Mucosa of descending colon (tissue), 3 donors: ENCODE results near the gene VSTM2B. TPM values are rescaled to one million over a fixed set of nuclear protein-coding genes. Genes with fewer than 3 reads are reported as not detected.

ENCODE experiments used
- ATAC-seq: fragments of 200-7000 bp; cut with Tn5 transposase; one replicate; pipeline ENCODE4 v1.9.1; 2020; ENCODE audit warnings: mild to moderate bottlenecking, moderate library complexity
- DNase-seq, 3 donors: peaks; one replicate each; pipeline ENCODE4 v3.0.0-alpha.2; 2020
- H3K36me3 ChIP-seq: fragments of 200-600 bp; one replicate; pipeline ENCODE4 v1.8.0; 2021; ENCODE audit warnings: low read depth, mild to moderate bottlenecking
- H3K4me1 ChIP-seq: fragments of 200-600 bp; one replicate; pipeline ENCODE4 v1.8.0; 2021; ENCODE audit warnings: low read depth, mild to moderate bottlenecking
- H3K4me3 ChIP-seq: fragments of 200-600 bp; one replicate; pipeline ENCODE4 v1.8.0; 2021; ENCODE audit warnings: mild to moderate bottlenecking
- H3K9me3 ChIP-seq: fragments of 200-600 bp; one replicate; pipeline ENCODE4 v1.8.0; 2021; ENCODE audit warnings: mild to moderate bottlenecking
- intact Hi-C, 2 donors: fragments of 100-400 bp; cut with DNase I in 1 of 2; cut with micrococcal nuclease in 1 of 2; formaldehyde crosslinking; loops; one replicate each; pipeline versions ENCODE4 v1.11.0 to v1.11.1; 2022; cut with DNase I, micrococcal nuclease
- total RNA-seq, 3 donors: library from RNA; stranded (reverse); fragmentation: NEBNext Ultra II Directional in 2 of 3; extraction: Animal tissue kit (Norgen Biotek cat#: 25700) in 2 of 3; gene quantifications; one replicate each; pipeline versions ENCODE4 v1.2.1 to v1.2.4, GENCODE V29; 2021 to 2023
- TF ChIP-seq, protein P1 (sequence below): fragments of 200-600 bp; IDR thresholded peaks from one replicate; pipeline ENCODE4 v1.8.0; 2022; ENCODE audit warnings: antibody characterized with exemption, mild to moderate bottlenecking
- donor health status: DM: no; HTN: no; CAD: no; lungs with moderate emphysema.
- donor health status: DM: no; HTN: no; CAD: no.
- donor health status: DM: no; HTN: yes; CAD: no.

VSTM2B gene
- total RNA-seq, 3 donors from 2014 or later = 0.32 TPM; not detected in 2

DNA sequence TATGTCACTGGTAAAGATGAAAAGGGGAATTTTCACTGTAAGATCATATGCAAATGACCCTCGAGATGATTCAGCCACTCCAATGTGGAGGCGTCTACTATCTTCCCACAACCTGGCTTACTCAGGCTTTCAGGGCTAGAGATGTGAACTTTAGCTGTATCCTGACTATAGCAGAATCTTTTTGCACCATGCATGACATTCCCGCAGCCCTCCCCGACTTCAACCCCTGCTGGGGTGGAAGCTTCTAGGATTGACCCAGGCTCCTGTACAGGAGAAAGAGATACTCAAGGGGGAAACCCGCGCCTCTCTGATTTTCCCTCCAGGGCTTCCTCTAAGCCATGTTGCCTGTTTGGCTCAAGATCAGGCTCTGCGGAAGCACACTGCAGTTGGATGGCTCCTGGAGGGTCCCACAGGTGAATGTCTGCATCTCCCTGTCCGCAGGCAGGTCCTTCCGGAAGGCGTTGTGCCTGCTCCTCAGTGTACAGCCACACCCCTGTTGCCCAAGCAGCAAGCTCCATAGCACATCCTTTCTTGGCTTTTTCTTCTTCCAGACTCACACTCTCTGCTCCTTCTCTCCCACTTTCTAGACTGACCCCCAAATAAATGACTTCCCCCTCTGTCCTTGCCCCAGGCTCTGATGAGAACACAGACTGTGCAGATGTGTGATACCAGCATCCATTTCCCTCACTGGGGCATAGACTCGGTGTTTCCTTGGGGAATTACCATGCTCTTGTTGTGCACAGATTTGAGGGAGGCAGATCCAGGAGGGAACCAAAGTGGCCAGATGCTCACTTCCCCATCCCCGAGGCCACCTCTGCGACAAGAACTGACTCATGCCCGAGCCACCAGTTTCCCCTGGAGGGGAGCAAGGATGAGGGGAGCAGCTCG lies 51.2 kb downstream of the VSTM2B start:
- DNase-seq = no peak
- intact Hi-C loops = no loop called here
- Histone ChIP-seq H3K36me3 (no peaks in the 10 kb centered on the region), H3K4me3 (no peak overlapping the region), H3K9me3 (no peaks in the 10 kb centered on the region), H3K4me1 (no peaks in the 10 kb centered on the region)
- ATAC-seq = no peak
- TF ChIP-seq, protein P1, sequence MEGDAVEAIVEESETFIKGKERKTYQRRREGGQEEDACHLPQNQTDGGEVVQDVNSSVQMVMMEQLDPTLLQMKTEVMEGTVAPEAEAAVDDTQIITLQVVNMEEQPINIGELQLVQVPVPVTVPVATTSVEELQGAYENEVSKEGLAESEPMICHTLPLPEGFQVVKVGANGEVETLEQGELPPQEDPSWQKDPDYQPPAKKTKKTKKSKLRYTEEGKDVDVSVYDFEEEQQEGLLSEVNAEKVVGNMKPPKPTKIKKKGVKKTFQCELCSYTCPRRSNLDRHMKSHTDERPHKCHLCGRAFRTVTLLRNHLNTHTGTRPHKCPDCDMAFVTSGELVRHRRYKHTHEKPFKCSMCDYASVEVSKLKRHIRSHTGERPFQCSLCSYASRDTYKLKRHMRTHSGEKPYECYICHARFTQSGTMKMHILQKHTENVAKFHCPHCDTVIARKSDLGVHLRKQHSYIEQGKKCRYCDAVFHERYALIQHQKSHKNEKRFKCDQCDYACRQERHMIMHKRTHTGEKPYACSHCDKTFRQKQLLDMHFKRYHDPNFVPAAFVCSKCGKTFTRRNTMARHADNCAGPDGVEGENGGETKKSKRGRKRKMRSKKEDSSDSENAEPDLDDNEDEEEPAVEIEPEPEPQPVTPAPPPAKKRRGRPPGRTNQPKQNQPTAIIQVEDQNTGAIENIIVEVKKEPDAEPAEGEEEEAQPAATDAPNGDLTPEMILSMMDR = no peak

DNA sequence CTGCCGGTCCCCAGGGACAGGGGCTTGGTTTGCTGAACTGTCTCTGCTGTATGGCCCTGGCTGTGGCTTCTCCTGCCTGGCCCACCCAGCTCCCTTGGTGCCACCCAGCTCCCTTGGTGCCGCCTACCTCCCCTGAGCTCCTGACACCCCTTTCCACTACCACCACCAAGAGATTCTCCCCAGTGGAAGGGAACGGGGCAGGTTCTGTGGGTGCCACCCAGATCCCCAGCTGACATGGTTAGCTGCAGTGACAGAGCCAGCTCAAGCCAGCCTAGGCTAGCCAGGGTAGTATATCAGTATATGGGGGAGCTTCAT lies 51.8 kb downstream of the VSTM2B start:
- TF ChIP-seq, protein P1 = no peak
- Histone ChIP-seq H3K4me3 (no peak overlapping the region), H3K4me1 (no peaks in the 10 kb centered on the region), H3K36me3 (no peaks in the 10 kb centered on the region), H3K9me3 (no peaks in the 10 kb centered on the region)
- no peak for DNase-seq
- intact Hi-C loops = no loop called here
- ATAC-seq = no peak

DNA sequence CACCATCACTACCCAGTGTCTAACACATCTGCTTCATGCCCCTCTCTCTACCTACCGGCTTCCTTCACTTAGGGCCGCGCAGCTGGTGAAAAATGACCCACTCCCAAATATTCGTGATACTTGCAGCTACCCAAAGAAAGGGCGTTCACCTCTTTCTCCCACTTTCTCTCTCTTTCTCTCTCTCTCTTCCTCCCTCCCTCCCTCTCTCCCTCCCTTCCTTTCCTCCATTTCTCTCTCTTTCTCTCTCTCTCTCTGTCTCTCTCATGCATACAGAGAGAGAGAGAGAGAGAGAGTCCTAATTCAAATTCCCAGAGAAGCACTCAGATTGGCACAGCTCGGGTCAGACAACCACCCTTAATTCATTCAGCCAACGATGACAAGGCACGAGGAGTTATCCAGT lies 52.6 kb downstream of the VSTM2B start:
- H3K36me3 ChIP-seq = no peaks in the 10 kb centered on the region
- intact Hi-C loops = no loop called here
- H3K4me3 ChIP-seq = no peak overlapping the region
- ATAC-seq (no peak), DNase-seq (no peak)
- TF ChIP-seq, protein P1 = no peak
- H3K4me1 ChIP-seq = no peaks in the 10 kb centered on the region
- no peaks in the 10 kb centered on the region for H3K9me3 ChIP-seq

DNA sequence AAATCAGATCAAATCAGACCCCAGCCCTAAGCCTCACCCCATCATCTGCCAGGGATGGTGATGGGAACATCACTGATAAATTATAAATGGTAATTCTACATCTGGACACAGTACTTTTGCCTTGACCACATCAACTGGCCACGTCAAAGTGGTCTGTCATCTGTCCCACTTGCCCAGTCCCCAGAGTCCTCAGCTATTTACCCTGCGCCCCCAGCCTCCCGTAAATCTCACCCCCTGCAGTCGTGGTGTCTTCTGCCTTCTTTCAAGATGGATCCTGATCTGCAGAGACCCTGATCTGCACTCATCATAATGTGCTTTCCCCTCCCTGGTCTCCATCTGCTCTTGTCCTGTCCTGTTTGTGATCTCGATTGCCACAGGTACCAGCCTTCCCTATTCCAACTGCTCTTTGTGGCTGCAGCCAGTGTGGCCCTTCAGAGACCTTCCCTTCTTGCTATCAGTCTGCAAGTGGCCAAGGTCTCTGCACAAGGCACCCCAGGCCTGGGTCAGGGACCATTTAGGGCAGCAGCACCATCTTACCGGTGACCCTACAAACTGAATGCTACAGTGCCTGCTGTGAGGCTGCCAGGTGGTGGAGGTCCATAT lies 53.6 kb downstream of the VSTM2B start:
- H3K4me3 ChIP-seq = no peak overlapping the region
- TF ChIP-seq, protein P1 = no peak
- no peaks in the 10 kb centered on the region for H3K4me1 ChIP-seq
- no peaks in the 10 kb centered on the region for H3K36me3 ChIP-seq
- intact Hi-C loops = no loop called here
- ATAC-seq (no peak), DNase-seq (no peak)
- no peaks in the 10 kb centered on the region for H3K9me3 ChIP-seq

DNA sequence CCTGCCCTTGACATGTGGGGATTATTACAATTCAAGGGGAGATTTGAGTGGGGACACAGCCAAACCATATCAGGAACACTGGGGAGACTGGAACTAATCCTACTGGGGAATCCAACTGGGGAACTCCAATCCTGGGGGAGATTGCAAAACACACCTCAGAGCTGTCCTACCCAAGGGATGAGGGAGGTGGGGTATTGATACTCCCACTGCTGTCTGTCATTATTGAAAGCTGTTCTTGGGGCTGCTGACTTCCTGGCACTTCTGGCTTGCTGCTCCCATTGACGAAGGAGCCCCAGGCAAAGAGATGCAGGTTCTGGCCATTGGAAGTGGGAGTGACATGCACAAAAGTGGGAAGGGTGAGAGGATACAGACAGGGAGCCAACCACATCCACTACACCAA lies 55.6 kb downstream of the VSTM2B start:
- TF ChIP-seq, protein P1 = no peak
- DNase-seq (no peak), ATAC-seq (no peak)
- no peaks in the 10 kb centered on the region for H3K36me3 ChIP-seq
- H3K4me1 ChIP-seq = no peaks in the 10 kb centered on the region
- H3K9me3 ChIP-seq = no peaks in the 10 kb centered on the region
- intact Hi-C loops = no loop called here
- no peak overlapping the region for H3K4me3 ChIP-seq
